Natural killer cell treated with Interleukin-12 subunit alpha and Interleukin-12 subunit beta and Interleukin-15 and Interleukin-18, amount 100 ng/mL, for 72 hours (primary cell): ENCODE measurements around the gene CLEC4D. TPM values are rescaled to one million over a fixed set of nuclear protein-coding genes. Genes with fewer than 3 reads are reported as not detected.

ENCODE experiments used
- total RNA-seq, 2 donors: library from RNA; stranded (reverse); gene quantifications; one replicate each; pipeline ENCODE4 v1.2.3, GENCODE V29; 2022

The CLEC4D gene
- total RNA-seq, 2 donors from 2014 or later = not detected

Other genes with a start within 250 kb of the CLEC4D start
- not detected for gene CLEC6A, start 57.5 kb upstream of the CLEC4D start, total RNA-seq
- not detected for gene CLEC4E, start 27.4 kb downstream of the CLEC4D start, total RNA-seq
- gene AICDA, start 99.4 kb downstream of the CLEC4D start, total RNA-seq = under 1 TPM in 1 of 2 donors, not detected in 1; 0.67 TPM
- gene MFAP5, start 149.3 kb downstream of the CLEC4D start, total RNA-seq = not detected
- gene RIMKLB, start 184.5 kb downstream of the CLEC4D start, total RNA-seq = 1 to 10 TPM; 2.3 to 5.5 TPM